Endothelial cell of umbilical vein (primary cell): ENCODE results near the gene ARPC3. TPM values are rescaled to one million over a fixed set of nuclear protein-coding genes. Genes with fewer than 3 reads are reported as not detected.

Source experiments
- BruUV-seq: library from RNA; stranded (reverse); fragments of 400-500 nt; replicated peaks from 2 replicates; lab custom pipeline; 2021; lab: Mats Ljungman, UMichigan
- CTCF ChIA-PET: fragments of 300-600, 350-600 bp; sonication (Branson Sonifier 250); formaldehyde crosslinking; loops from one replicate; lab custom pipeline; 2021; ENCODE audit warnings: antibody characterized with exemption, inconsistent platforms; lab: Charles Lee
- POLR2A ChIA-PET: fragments of 300-600, 350-600 bp; sonication (Branson Sonifier 250); formaldehyde crosslinking; loops from one replicate; lab custom pipeline; 2021; ENCODE audit warnings: antibody characterized with exemption, inconsistent platforms; lab: Charles Lee
- DNase-seq: peaks from one replicate; pipeline ENCODE4 v3.0.0-alpha.2; 2011; ENCODE audit warnings: low read depth, low spot score
- FAIRE-seq: peaks from 2 replicates; lab custom pipeline; 2011; peaks lifted over from hg19 to GRCh38; lab: Jason Lieb, UNC
- H2AFZ ChIP-seq: 2 replicates; pipeline ENCODE4 v1.6.0; 2012; ENCODE audit warnings: low read depth, low read length, control low read depth, inconsistent platforms
- H3K27ac ChIP-seq: 2 replicates; pipeline ENCODE4 v1.5.1; 2011; ENCODE audit warnings: low read depth, mild to moderate bottlenecking, control low read depth, low read length, moderate library complexity; ENCODE audit not compliant: insufficient read depth
- H3K27me3 ChIP-seq, 2 experiments: 2 replicates each; pipeline versions ENCODE4 v1.6.0 to v1.6.1; 2011; ENCODE audit warnings: low read length in 2 of 2, mixed read lengths in 1 of 2; ENCODE audit not compliant: control insufficient read depth in 2 of 2, insufficient read depth in 2 of 2
- H3K36me3 ChIP-seq, 2 experiments: 2 replicates in 1 of 2; 3 replicates in 1 of 2; pipeline ENCODE4 v1.5.1; 2011; ENCODE audit warnings: low read length in 2 of 2, mild to moderate bottlenecking in 1 of 2, moderate library complexity in 1 of 2; ENCODE audit not compliant: control insufficient read depth in 2 of 2, insufficient read depth in 2 of 2; ENCODE audit errors: extremely low read depth in 1 of 2
- H3K4me1 ChIP-seq: 3 replicates; pipeline ENCODE4 v1.5.1; 2011; ENCODE audit warnings: mild to moderate bottlenecking, low read length; ENCODE audit not compliant: control insufficient read depth, insufficient read depth; ENCODE audit errors: extremely low read depth
- H3K4me2 ChIP-seq: 2 replicates; pipeline ENCODE4 v1.6.1; 2011; ENCODE audit warnings: low read length, control low read depth, mixed read lengths; ENCODE audit not compliant: insufficient read depth
- H3K4me3 ChIP-seq, 3 experiments: fragments of 200-600 bp in 1 of 3; sonication (generic), shearing (Covaris generic) in 1 of 3; replicated peaks in 1 of 3; 2 replicates each; pipeline ENCODE4 v1.5.1; 2011 to 2016; ENCODE audit warnings: control low read depth in 3 of 3, low read length in 3 of 3, mild to moderate bottlenecking in 2 of 3, inconsistent platforms in 1 of 3, low read depth in 1 of 3, moderate library complexity in 1 of 3; ENCODE audit not compliant: insufficient read depth in 1 of 3
- H3K79me2 ChIP-seq: 2 replicates; pipeline ENCODE4 v1.6.0; 2012; ENCODE audit warnings: low read length, inconsistent platforms; ENCODE audit not compliant: control insufficient read depth, insufficient read depth
- H3K9ac ChIP-seq: replicated peaks from 2 replicates; pipeline ENCODE3; 2011; ENCODE audit warnings: low read length, control low read depth; ENCODE audit not compliant: insufficient read depth; ENCODE audit errors: extremely low read depth
- H3K9me1 ChIP-seq: replicated peaks from 3 replicates; pipeline ENCODE4 v1.6.0; 2011; ENCODE audit warnings: mild to moderate bottlenecking, low read length; ENCODE audit not compliant: control insufficient read depth, insufficient read depth; ENCODE audit errors: extremely low read depth
- H3K9me3 ChIP-seq: replicated peaks from 2 replicates; pipeline ENCODE4 v1.5.1; 2012; ENCODE audit warnings: low read length, inconsistent platforms; ENCODE audit not compliant: control insufficient read depth, insufficient read depth
- H4K20me1 ChIP-seq: replicated peaks from 2 replicates; pipeline ENCODE3; 2011; ENCODE audit warnings: mild to moderate bottlenecking, low read length; ENCODE audit not compliant: control insufficient read depth, insufficient read depth; ENCODE audit errors: extremely low read depth
- CTCF ChIP-seq, 2 donors: IDR thresholded peaks; 1 replicate in 1 of 2; 2 replicates in 1 of 2; pipeline ENCODE4 v1.5.1; 2011; ENCODE audit warnings: low read length in 2 of 2, mild to moderate bottlenecking in 2 of 2, moderate library complexity in 2 of 2, control low read depth in 1 of 2, inconsistent platforms in 1 of 2, low read depth in 1 of 2; ENCODE audit not compliant: insufficient read depth in 1 of 2; ENCODE audit errors: extremely low read depth in 1 of 2
- EZH2 ChIP-seq: IDR thresholded peaks from 2 replicates; pipeline ENCODE4 v1.6.1; 2012; ENCODE audit warnings: borderline replicate concordance, low read depth, mild to moderate bottlenecking, moderate library complexity, low read length, inconsistent platforms; ENCODE audit not compliant: severe bottlenecking
- FOS ChIP-seq: IDR thresholded peaks from 2 replicates; pipeline ENCODE4 v1.6.1; 2011; ENCODE audit warnings: mild to moderate bottlenecking, low read length, moderate library complexity, borderline replicate concordance; ENCODE audit not compliant: insufficient read depth
- GATA2 ChIP-seq: IDR thresholded peaks from 2 replicates; pipeline ENCODE4 v1.7.0; 2011; ENCODE audit warnings: low read depth, mild to moderate bottlenecking, moderate library complexity, mixed read lengths, low read length; ENCODE audit not compliant: insufficient read length, insufficient read depth
- JUN ChIP-seq: IDR thresholded peaks from 2 replicates; pipeline ENCODE4 v1.6.1; 2011; ENCODE audit warnings: borderline replicate concordance, low read depth; ENCODE audit not compliant: insufficient read length, insufficient read depth
- MAX ChIP-seq: IDR thresholded peaks from 2 replicates; pipeline ENCODE4 v1.6.1; 2011; ENCODE audit not compliant: insufficient read depth, insufficient read length
- MYC ChIP-seq: IDR thresholded peaks from one replicate; pipeline ENCODE4 v1.6.1; 2011; ENCODE audit warnings: mild to moderate bottlenecking, low read depth, low read length
- POLR2A ChIP-seq: IDR thresholded peaks from 2 replicates; pipeline ENCODE4 v1.6.1; 2012; ENCODE audit warnings: low read depth, mild to moderate bottlenecking, control low read depth, low read length
- POLR2AphosphoS5 ChIP-seq: IDR thresholded peaks from 2 replicates; pipeline ENCODE4 v1.6.1; 2012; ENCODE audit warnings: low read depth, mild to moderate bottlenecking, control low read depth, low read length, moderate library complexity; ENCODE audit not compliant: insufficient read depth
- dilution Hi-C: fragments of 300-500 bp; cut with MboI; formaldehyde crosslinking; loops from one replicate; pipeline ENCODE4 v1.15.0; 2019; ENCODE audit warnings: low sequenced_read_pairs; ENCODE audit not compliant: extremely low pct_ligation_motif_present
- intact Hi-C: fragments of 100-400 bp; cut with micrococcal nuclease; formaldehyde crosslinking; loops from one replicate; pipeline ENCODE4 v1.10.0; 2022
- polyA plus RNA-seq, 4 experiments: library from polyadenylated mRNA; depleted of rRNA in 3 of 4; stranded (reverse) in 3 of 4; unstranded in 1 of 4; fragments of >200 nt; gene quantifications; 2 replicates each; pipeline versions ENCODE4 v1.2.1 to v1.2.3, GENCODE V29; 2011 to 2012; ENCODE audit warnings: missing spikeins in 1 of 4
- total RNA-seq: library from RNA; stranded (reverse); gene quantifications from 2 replicates; pipeline ENCODE4 v1.2.3, GENCODE V29; 2021

The ARPC3 gene
- total and polyA plus RNA-seq, 2 donors (not counting 3 experiments of a cell fraction or from before 2014, with no cell fraction given): 92.8 to 304 TPM

- Histone ChIP-seq H3K27ac (no peak overlapping the region), H2AFZ (no peak overlapping the region), H3K4me1 (no peaks in the 10 kb centered on the region), H3K4me2 (no peak overlapping the region), H4K20me1 (no peaks in the 10 kb centered on the region), H3K36me3 (no peaks in the 10 kb centered on the region), H3K27me3 (peaks cover 6 to 7% of the 10 kb centered on the region in 2 experiments), H3K9ac (no peak overlapping the region), H3K79me2 (no peaks in the 10 kb centered on the region), H3K4me3 (no peak overlapping the region), H3K9me3 (no peaks in the 10 kb centered on the region), H3K9me1 (no peaks in the 10 kb centered on the region)
- DNase-seq (no peak), FAIRE-seq (no peak)
- intact Hi-C loops: no loop called here
- dilution Hi-C loops: no loop called here
- BruUV-seq: no TSS peak
- TF ChIP-seq JUN (no peak), MAX (no peak), POLR2AphosphoS5 (no peak), GATA2 (no peak), CTCF (IDR thresholded peaks at IDR 0.05; ENCODE audit: extremely low read depth in 1 of 2, insufficient read depth in 1 of 2, low read depth in 1 of 2, low read length in 2 of 2) (no peak), POLR2A (no peak), EZH2 (no peak), FOS (no peak), MYC (no peak)
- ChIA-PET POLR2A (no interaction called here), CTCF (no interaction called here)
These were observed 23.7 kb downstream of the ARPC3 start for GRCh38 chr12:110426406-110426805.
